Motor neuron (in vitro differentiated cells): ENCODE measurements around the gene FOXK2. TPM values are rescaled to one million over a fixed set of nuclear protein-coding genes. Genes with fewer than 3 reads are reported as not detected.
A peak's percentile ranks its signal among the peaks of the same experiment; 100 is the strongest.
"Not testable (repeated sequence)": the region's sequence is repeated elsewhere in the genome, so short reads cannot be mapped to it uniquely, and the experiment has no call there.

ENCODE experiments used
- ATAC-seq, 8 experiments: fragments of 200-7000 bp; cut with Tn5 transposase; replicated peaks in 6 of 8; 2 replicates each; pipeline ENCODE4 v1.8.0; 2021; ENCODE audit warnings: mild to moderate bottlenecking in 8 of 8, moderate library complexity in 8 of 8
- H3K27ac ChIP-seq, 2 donors: fragments of 250-450 bp; sonication (Bioruptor Pico); 2 replicates each; pipeline ENCODE4 v1.9.0; 2021; ENCODE audit warnings: antibody characterized with exemption in 2 of 2, mild to moderate bottlenecking in 2 of 2, moderate library complexity in 1 of 2
- H3K4me1 ChIP-seq, 2 donors: fragments of 250-450 bp; sonication (Bioruptor Pico); replicated peaks in 1 of 2; 2 replicates each; pipeline ENCODE4 v1.6.1; 2021; ENCODE audit warnings: antibody characterized with exemption in 2 of 2, mild to moderate bottlenecking in 2 of 2, moderate library complexity in 1 of 2
- H3K4me3 ChIP-seq, 5 donors: fragments of 250-450 bp; sonication (Bioruptor Pico); 2 replicates each; pipeline ENCODE4 v1.9.0; 2021; ENCODE audit warnings: antibody characterized with exemption in 5 of 5, mild to moderate bottlenecking in 5 of 5, moderate library complexity in 4 of 5
- WGBS, 10 experiments: fragments of 450-650 bp; shearing (Covaris generic); methylation state at CpG; one replicate each; pipeline ENCODE4 v1.0.0; 2022; 5-methylcytosine and 5-hydroxymethylcytosine counted together
- in situ Hi-C, 9 experiments: fragments of 400-800 bp; cut with MboI; loops; one replicate each; pipeline ENCODE4 v1.15.0; 2021; ENCODE audit warnings: low sequenced_read_pairs in 9 of 9, low pct_unique_long_range_greater_than_20kb in 2 of 9; ENCODE audit not compliant: unreplicated experiment in 9 of 9
- total RNA-seq, 8 experiments: library from RNA; unstranded; fragments of 300-600 nt; gene quantifications; 2 replicates each; pipeline versions ENCODE4 v1.2.3 to v1.2.4, GENCODE V29; 2022

The FOXK2 gene
- total RNA-seq, 8 experiments from 2014 or later = 27.6 to 63.7 (median 39.4) TPM

DNA sequence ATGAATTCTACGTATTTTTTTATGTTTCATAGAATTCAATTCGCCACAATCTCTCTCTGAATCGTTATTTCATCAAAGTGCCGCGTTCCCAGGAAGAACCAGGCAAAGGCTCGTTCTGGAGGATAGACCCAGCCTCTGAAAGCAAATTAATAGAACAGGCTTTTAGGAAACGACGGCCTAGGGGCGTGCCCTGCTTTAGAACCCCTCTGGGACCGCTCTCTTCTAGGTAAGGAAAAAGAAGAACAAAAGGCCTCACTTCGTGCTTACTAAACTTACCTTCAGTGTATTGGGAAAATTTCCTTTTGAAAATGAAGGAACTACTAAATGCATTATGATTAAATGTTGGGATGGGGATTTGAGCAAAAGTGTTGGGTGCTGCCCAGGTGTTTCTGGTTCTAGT is 63.2 kb downstream of the FOXK2 start:
- in situ Hi-C loops = no loop called here
- Histone ChIP-seq H3K4me1 (no peaks in the 10 kb centered on the region), H3K4me3 (no peak overlapping the region), H3K27ac (no peak overlapping the region)
- no peak for ATAC-seq
- 87 to 100% (median 94%) methylated on average over 2 to 11 of the region's 11 CpGs for WGBS, 10 experiments

DNA sequence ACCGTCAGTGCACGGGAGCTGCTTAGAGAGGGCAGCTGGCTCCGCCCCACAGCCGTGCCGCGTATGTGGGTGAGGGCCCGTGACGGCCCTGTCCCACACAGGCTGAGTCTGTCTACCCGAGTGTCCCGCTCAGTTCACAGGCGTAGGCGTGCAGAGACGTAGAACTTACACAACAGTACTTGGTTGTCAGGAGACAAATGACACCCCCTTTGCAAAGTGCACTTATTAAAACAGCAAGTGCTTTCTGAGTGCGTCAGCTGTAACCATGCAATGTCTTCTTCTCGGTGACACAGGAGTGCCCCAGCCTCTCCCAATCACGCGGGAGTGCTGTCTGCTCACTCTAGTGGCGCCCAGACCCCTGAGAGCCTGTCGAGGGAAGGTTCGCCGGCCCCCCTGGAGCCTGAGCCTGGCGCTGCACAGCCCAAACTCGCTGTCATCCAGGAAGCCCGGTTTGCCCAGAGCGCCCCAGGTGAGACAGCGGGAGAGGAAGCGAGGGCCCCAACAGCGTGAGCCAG is 64.2 kb downstream of the FOXK2 start:
- in situ Hi-C loops = no loop called here
- ATAC-seq = no peak
- Histone ChIP-seq H3K27ac (no peak overlapping the region), H3K4me3 (no peak overlapping the region), H3K4me1 (no peaks in the 10 kb centered on the region)
- WGBS, 10 experiments = 80 to 100% (median 96%) methylated on average over 1 to 13 of the region's 28 CpGs; no CpG with 5 or more reads in 3 of the 10 experiments

DNA sequence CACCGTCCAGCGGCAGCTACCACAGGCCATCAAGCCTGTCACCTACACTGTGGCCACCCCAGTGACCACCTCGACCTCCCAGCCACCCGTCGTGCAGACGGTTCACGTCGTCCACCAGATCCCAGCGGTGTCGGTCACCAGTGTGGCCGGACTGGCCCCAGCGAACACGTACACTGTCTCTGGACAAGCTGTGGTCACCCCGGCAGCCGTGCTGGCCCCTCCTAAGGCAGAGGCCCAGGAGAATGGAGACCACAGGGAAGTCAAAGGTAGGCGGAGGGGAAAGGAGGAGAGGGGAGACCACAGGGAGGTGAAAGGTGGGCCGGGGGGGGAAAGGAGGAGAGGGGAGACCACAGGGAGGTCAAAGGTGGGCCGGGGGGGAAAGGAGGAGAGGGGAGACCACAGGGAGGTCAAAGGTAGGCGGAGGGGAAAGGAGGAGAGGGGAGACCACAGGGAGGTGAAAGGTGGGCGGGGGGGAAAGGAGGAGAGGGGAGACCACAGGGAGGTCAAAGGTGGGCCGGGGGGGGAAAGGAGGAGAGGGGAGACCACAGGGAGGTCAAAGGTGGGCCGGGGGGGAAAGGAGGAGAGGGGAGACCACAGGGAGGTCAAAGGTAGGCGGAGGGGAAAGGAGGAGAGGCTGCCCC is 66.5 kb downstream of the FOXK2 start:
- 92 to 100% (median 100%) methylated on average over 2 to 6 of the region's 23 CpGs; no CpG with 5 or more reads in 7 of the 10 experiments for WGBS, 10 experiments
- H3K27ac ChIP-seq, H3K4me1 ChIP-seq, in situ Hi-C loops, H3K4me3 ChIP-seq, ATAC-seq: not testable (repeated sequence)

DNA sequence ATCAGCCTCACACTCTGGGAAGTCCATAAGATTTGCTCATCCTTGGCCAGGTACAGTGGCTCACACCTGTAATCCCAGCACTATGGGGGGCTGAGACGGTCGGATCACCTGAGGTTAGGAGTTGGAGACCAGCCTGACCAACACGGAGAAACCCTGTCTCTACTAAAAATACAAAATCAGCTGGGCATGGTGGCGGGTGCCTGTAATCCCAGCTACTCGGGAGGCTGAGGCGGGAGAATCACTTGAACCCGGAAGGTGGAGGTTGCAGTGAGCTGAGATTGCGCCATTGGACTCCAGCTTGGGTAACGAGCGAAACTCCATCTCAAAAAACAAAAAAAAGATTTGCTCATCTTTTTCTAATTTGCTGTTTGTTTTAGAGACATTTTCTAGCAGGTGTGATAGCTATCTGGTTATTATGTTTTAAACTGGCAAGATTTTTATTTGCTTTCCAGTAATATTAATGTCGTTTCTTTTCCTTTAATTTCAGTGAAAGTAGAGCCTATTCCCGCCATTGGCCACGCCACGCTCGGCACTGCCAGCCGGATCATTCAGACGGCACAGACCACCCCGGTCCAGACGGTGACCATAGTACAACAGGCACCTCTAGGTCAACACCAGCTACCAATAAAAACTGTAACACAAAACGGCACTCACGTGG is 67.2 kb downstream of the FOXK2 start:
- no peak for ATAC-seq
- H3K27ac ChIP-seq = no peak overlapping the region
- WGBS, 10 experiments = 80 to 97% (median 95%) methylated on average over 1 to 16 of the region's 21 CpGs; no CpG with 5 or more reads in 2 of the 10 experiments
- in situ Hi-C loops = no loop called here
- H3K4me3 ChIP-seq = no peak overlapping the region
- no peaks in the 10 kb centered on the region for H3K4me1 ChIP-seq

DNA sequence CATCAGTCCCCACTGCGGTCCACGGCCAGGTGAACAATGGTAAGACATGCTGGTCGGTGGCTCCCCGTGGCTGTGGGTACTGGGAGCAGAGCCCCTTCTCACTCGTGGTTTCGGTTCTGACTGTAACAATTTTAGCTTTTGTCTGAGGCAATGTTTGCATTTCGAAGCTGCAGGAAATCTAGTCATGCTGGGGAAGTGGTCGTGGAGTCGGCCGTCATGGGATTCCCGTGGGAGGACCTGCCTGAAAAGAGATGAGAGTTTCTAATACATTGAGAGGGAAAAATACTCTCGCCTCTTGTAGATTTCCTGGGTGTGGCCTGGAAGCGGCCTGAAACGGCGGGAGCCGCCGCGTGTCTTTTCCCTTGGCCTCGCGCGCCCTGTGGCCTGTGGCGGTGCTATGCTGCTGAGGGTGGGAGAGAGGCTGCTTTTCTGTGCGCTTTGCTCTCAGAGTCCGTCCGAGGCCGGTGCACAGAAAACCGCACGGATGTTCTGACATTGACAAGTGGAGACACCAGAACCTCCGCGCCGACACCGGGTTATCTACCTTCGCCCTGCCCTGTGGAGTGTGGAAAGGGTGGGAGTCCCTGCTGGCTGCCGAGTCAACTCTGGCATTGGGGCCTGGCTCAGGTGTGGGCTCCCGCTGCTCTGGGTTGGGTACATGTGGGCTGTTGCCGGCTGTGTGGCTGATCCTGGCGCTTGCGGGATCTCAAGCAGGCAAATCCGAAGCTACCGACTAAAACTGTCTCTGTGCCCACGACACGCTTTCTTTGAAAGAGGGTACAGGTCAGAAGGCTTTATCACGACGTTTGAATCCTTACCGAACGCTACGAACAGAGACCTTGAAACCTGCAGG is 67.9 kb downstream of the FOXK2 start:
- H3K4me3 ChIP-seq = no peak overlapping the region
- no peak for ATAC-seq
- in situ Hi-C loops = no loop called here
- WGBS, 10 experiments = 80 to 100% (median 97%) methylated on average over 2 to 17 of the region's 47 CpGs; no CpG with 5 or more reads in 3 of the 10 experiments
- no peaks in the 10 kb centered on the region for H3K4me1 ChIP-seq
- no peak overlapping the region for H3K27ac ChIP-seq

DNA sequence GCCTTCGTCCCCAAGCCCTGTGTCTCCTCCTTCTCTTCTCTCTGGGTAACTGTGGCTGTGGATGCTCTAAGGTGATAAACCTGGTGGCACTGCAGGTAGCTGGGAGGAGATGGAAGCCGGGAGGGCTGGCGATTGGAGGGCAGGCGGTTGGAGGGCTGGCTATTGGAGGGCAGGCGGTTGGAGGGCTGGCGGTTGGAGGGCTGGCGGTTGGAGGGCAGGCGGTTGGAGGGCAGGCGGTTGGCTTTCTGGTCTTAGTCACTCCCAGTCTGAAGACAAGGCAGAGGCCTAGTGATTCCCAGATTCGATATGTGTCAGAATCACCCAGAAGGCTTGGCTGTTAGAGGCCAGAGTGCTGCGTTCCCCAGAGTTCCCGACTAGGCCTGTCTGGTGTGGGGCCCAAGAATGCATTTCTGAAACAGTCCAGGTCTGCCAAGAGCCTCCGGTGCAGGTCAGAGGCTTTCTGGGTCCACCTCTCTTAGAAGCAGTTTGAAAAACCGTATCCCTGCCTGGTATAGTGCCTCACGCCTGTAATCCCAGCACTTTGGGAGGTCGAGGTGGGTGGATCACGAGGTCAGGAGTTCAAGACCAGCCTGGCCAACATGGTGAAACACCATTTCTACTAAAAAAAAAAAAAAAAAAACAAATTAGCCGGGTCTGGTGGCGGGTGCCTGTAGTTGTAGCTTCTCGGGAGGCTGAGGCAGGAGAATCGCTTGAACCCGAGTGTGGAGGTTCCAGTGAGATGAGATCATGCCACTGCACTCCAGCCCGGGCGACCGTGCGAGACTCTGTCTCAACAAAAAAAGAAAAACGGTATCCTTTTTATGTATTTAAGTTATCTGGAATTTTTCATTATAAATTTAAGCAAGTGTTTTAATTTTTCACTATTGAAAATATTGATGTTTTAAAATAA is 69.0 kb downstream of the FOXK2 start:
- ATAC-seq = no peak
- WGBS, 10 experiments = 81 to 100% (median 94%) methylated on average over 1 to 19 of the region's 27 CpGs
- Histone ChIP-seq H3K4me3 (no peak overlapping the region), H3K4me1 (peaks cover 3% of the 10 kb centered on the region in 2 donors), H3K27ac (no peak overlapping the region)
- in situ Hi-C loops = no loop called here

DNA sequence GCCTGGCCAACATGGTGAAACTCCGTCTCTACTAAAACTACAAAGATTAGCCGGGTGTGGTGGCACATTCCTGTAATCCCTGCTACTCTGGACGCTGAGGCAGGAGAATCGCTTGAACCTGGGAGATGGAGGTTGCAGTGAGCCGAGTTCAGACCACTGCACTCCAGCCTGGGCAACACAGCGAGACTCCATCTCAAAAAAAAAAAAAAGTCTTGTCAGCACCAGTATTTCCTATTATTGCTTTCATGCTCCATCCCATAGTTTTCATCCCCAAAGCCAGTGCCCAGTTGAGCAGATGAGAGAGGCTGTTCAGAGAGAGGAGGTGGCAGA is 70.3 kb downstream of the FOXK2 start:
- no peak for ATAC-seq
- in situ Hi-C loops = no loop called here
- WGBS, 10 experiments = 38 to 100% (median 83%) methylated on average over 1 to 4 of the region's 6 CpGs; no CpG with 5 or more reads in 4 of the 10 experiments
- H3K4me3 ChIP-seq = no peak overlapping the region
- no peak overlapping the region for H3K27ac ChIP-seq
- peaks cover 8 to 9% of the 10 kb centered on the region in 2 donors for H3K4me1 ChIP-seq

DNA sequence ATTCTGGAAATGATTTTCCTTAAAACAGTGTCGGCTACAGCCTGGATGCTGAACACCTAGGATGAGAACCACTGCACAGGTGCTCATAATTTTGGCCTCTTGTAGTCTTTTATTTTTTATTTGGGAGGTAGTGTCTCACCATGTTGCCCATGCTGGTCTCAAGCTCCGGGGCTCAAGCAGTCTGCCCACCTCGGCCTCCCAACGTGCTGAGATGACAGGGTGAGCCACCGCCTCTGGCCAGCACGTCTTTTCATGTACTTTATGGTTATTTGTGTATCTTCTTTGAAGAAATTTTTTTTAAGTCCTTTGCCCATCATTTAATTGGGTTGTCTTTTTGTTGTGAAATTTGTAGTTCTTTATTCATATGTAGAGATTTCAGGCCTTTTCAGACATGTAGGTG is 70.7 kb downstream of the FOXK2 start:
- in situ Hi-C loops = no loop called here
- 81 to 100% (median 97%) methylated on average over 1 to 6 of the region's 6 CpGs; no CpG with 5 or more reads in 5 of the 10 experiments for WGBS, 10 experiments
- H3K27ac ChIP-seq = no peak overlapping the region
- H3K4me1 ChIP-seq = peaks cover 8 to 9% of the 10 kb centered on the region in 2 donors
- no peak for ATAC-seq
- H3K4me3 ChIP-seq = no peak overlapping the region

DNA sequence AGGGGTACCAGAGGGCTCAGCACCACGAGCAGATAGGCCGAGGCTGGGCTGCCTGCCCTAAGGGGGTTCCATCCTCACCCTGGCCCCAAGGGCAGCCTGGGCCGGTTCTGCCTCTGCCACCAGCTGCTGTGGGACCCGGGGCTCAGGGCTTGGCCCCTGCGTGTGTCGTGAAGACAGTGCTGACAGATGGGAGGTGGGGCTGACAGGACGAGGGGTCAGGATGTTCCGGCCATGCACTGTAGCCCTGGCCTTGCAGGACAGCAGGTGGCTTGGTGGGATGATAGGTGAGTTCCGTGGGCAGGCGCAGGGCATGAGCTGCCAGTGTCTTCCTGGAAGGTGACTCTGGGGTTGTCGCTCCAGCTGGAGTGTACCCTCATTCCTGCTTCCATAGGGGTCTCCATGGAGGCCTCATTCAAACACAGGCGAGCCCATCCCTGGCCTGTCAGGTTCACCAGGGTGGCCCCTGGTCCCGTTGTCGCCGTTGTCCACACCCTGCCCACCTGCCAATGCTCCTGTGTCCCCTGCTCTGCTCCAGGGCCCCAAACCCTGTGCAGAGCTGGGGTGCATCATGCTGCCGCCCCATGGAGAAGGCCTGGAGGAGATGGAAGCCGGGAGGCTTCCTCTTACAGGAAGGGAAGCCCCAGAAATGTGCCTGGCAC is 71.5 kb downstream of the FOXK2 start:
- in situ Hi-C loops = no loop called here

DNA sequence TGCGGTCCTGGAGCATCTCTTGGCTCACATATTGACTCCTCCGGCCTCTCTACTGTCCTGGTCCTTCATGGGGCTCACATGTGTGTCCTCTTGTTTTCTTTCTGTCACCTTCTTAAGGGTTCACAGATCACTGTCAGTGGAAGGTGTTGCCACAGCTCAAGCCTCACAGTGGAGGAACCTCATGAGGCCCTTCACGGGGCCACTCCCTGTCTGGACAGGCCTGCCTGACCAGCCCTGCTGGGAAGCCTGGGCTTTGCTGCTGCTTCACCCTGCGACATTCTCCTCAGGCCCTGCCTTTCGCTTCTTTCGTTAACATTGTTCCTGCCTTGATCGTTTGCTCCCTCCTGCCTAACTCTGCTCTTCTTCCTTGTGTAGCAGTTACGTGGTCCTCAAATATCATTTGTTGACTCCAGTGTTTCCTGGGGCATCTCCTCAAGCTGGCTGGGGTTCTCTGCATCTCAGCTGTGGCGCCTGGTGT is 72.8 kb downstream of the FOXK2 start:
- in situ Hi-C loops = no loop called here
- Histone ChIP-seq H3K4me3 (no peak overlapping the region), H3K27ac (no peak overlapping the region), H3K4me1 (peaks cover 8 to 9% of the 10 kb centered on the region in 2 donors)
- 45 to 100% (median 83%) methylated on average over 1 to 4 of the region's 9 CpGs; no CpG with 5 or more reads in 3 of the 10 experiments for WGBS, 10 experiments
- ATAC-seq = peak in 3 of 8 experiments; percentile 4 to 77 (median 67)

More for the DNA sequence above, 71.5 kb downstream of the FOXK2 start:
- H3K27ac ChIP-seq = no peak overlapping the region
- H3K4me3 ChIP-seq = no peak overlapping the region
- peak in 2 of 8 experiments; percentile 7 to 8 for ATAC-seq
- H3K4me1 ChIP-seq = peaks cover 8 to 9% of the 10 kb centered on the region in 2 donors
- WGBS, 10 experiments = 30 to 94% (median 63%) methylated on average over 3 to 4 of the region's 17 CpGs; no CpG with 5 or more reads in 6 of the 10 experiments

DNA sequence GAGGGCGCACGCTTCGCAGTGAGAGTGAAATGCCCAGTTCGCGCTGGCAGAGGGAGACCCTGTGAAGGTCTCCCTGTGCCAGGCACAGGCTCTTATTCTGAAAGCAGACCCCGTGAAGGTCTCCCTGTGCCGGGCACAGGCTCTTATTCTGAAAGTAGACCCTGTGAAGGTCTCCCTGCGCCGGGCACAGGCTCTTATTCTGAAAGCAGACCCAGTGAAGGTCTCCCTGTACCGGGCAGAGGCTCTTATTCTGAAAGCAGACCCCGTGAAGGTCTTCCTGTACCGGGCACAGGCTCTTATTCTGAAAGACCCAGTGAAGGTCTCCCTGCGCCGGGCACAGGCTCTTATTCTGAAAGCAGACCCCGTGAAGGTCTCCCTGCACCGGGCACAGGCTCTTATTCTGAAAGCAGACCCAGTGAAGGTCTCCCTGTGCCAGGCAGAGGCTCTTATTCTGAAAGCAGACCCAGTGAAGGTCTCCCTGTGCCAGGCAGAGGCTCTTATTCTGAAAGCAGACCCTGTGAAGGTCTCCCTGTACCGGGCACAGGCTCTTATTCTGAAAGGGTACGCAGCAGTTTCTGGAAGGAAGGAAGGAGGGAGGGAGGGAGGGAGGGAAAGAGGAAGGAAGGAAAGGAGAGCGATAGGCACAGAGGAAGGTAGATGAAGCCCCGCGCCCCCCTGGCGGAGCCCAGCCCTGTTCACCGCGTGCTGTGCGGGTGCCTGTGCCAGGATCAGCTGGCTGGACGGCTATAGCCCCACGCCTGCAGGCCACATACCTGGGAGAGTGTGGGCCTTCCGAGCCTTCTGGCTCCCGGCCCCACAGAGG is 73.4 kb downstream of the FOXK2 start:
- H3K4me3 ChIP-seq = peak overlapping the region; percentile 12 to 21 (median 13)
- ATAC-seq = peak; percentile 14 to 70 (median 64)
- peaks cover 8 to 9% of the 10 kb centered on the region in 2 donors for H3K4me1 ChIP-seq
- peak overlapping the region; percentile 60 to 67 for H3K27ac ChIP-seq
- WGBS, 10 experiments = 0 to 90% (median 80%) methylated on average over 2 to 9 of the region's 29 CpGs; no CpG with 5 or more reads in 3 of the 10 experiments
- in situ Hi-C loops = no loop called here
